Endothelial cell of umbilical vein (primary cell): Measurements from ENCODE around the gene PTGR3. TPM values are rescaled to one million over a fixed set of nuclear protein-coding genes. Genes with fewer than 3 reads are reported as not detected.

ENCODE experiments used
- BruUV-seq: library from RNA; stranded (reverse); fragments of 400-500 nt; replicated peaks from 2 replicates; lab custom pipeline; 2021; lab: Mats Ljungman, UMichigan
- CTCF ChIA-PET: fragments of 300-600, 350-600 bp; sonication (Branson Sonifier 250); formaldehyde crosslinking; loops from one replicate; lab custom pipeline; 2021; ENCODE audit warnings: antibody characterized with exemption, inconsistent platforms; lab: Charles Lee
- POLR2A ChIA-PET: fragments of 300-600, 350-600 bp; sonication (Branson Sonifier 250); formaldehyde crosslinking; loops from one replicate; lab custom pipeline; 2021; ENCODE audit warnings: antibody characterized with exemption, inconsistent platforms; lab: Charles Lee
- DNase-seq: peaks from one replicate; pipeline ENCODE4 v3.0.0-alpha.2; 2011; ENCODE audit warnings: low read depth, low spot score
- FAIRE-seq: peaks from 2 replicates; lab custom pipeline; 2011; peaks lifted over from hg19 to GRCh38; lab: Jason Lieb, UNC
- H2AFZ ChIP-seq: 2 replicates; pipeline ENCODE4 v1.6.0; 2012; ENCODE audit warnings: low read depth, low read length, control low read depth, inconsistent platforms
- H3K27ac ChIP-seq: 2 replicates; pipeline ENCODE4 v1.5.1; 2011; ENCODE audit warnings: low read depth, mild to moderate bottlenecking, control low read depth, low read length, moderate library complexity; ENCODE audit not compliant: insufficient read depth
- H3K27me3 ChIP-seq, 2 experiments: 2 replicates each; pipeline versions ENCODE4 v1.6.0 to v1.6.1; 2011; ENCODE audit warnings: low read length in 2 of 2, mixed read lengths in 1 of 2; ENCODE audit not compliant: control insufficient read depth in 2 of 2, insufficient read depth in 2 of 2
- H3K36me3 ChIP-seq, 2 experiments: 2 replicates in 1 of 2; 3 replicates in 1 of 2; pipeline ENCODE4 v1.5.1; 2011; ENCODE audit warnings: low read length in 2 of 2, mild to moderate bottlenecking in 1 of 2, moderate library complexity in 1 of 2; ENCODE audit not compliant: control insufficient read depth in 2 of 2, insufficient read depth in 2 of 2; ENCODE audit errors: extremely low read depth in 1 of 2
- H3K4me1 ChIP-seq: 3 replicates; pipeline ENCODE4 v1.5.1; 2011; ENCODE audit warnings: mild to moderate bottlenecking, low read length; ENCODE audit not compliant: control insufficient read depth, insufficient read depth; ENCODE audit errors: extremely low read depth
- H3K4me2 ChIP-seq: 2 replicates; pipeline ENCODE4 v1.6.1; 2011; ENCODE audit warnings: low read length, control low read depth, mixed read lengths; ENCODE audit not compliant: insufficient read depth
- H3K4me3 ChIP-seq, 3 experiments: fragments of 200-600 bp in 1 of 3; sonication (generic), shearing (Covaris generic) in 1 of 3; replicated peaks in 1 of 3; 2 replicates each; pipeline ENCODE4 v1.5.1; 2011 to 2016; ENCODE audit warnings: control low read depth in 3 of 3, low read length in 3 of 3, mild to moderate bottlenecking in 2 of 3, inconsistent platforms in 1 of 3, low read depth in 1 of 3, moderate library complexity in 1 of 3; ENCODE audit not compliant: insufficient read depth in 1 of 3
- H3K79me2 ChIP-seq: 2 replicates; pipeline ENCODE4 v1.6.0; 2012; ENCODE audit warnings: low read length, inconsistent platforms; ENCODE audit not compliant: control insufficient read depth, insufficient read depth
- H3K9ac ChIP-seq: replicated peaks from 2 replicates; pipeline ENCODE3; 2011; ENCODE audit warnings: low read length, control low read depth; ENCODE audit not compliant: insufficient read depth; ENCODE audit errors: extremely low read depth
- H3K9me1 ChIP-seq: replicated peaks from 3 replicates; pipeline ENCODE4 v1.6.0; 2011; ENCODE audit warnings: mild to moderate bottlenecking, low read length; ENCODE audit not compliant: control insufficient read depth, insufficient read depth; ENCODE audit errors: extremely low read depth
- H3K9me3 ChIP-seq: replicated peaks from 2 replicates; pipeline ENCODE4 v1.5.1; 2012; ENCODE audit warnings: low read length, inconsistent platforms; ENCODE audit not compliant: control insufficient read depth, insufficient read depth
- H4K20me1 ChIP-seq: replicated peaks from 2 replicates; pipeline ENCODE3; 2011; ENCODE audit warnings: mild to moderate bottlenecking, low read length; ENCODE audit not compliant: control insufficient read depth, insufficient read depth; ENCODE audit errors: extremely low read depth
- EZH2 ChIP-seq: IDR thresholded peaks from 2 replicates; pipeline ENCODE4 v1.6.1; 2012; ENCODE audit warnings: borderline replicate concordance, low read depth, mild to moderate bottlenecking, moderate library complexity, low read length, inconsistent platforms; ENCODE audit not compliant: severe bottlenecking
- FOS ChIP-seq: IDR thresholded peaks from 2 replicates; pipeline ENCODE4 v1.6.1; 2011; ENCODE audit warnings: mild to moderate bottlenecking, low read length, moderate library complexity, borderline replicate concordance; ENCODE audit not compliant: insufficient read depth
- JUN ChIP-seq: IDR thresholded peaks from 2 replicates; pipeline ENCODE4 v1.6.1; 2011; ENCODE audit warnings: borderline replicate concordance, low read depth; ENCODE audit not compliant: insufficient read length, insufficient read depth
- MYC ChIP-seq: IDR thresholded peaks from one replicate; pipeline ENCODE4 v1.6.1; 2011; ENCODE audit warnings: mild to moderate bottlenecking, low read depth, low read length
- POLR2A ChIP-seq: IDR thresholded peaks from 2 replicates; pipeline ENCODE4 v1.6.1; 2012; ENCODE audit warnings: low read depth, mild to moderate bottlenecking, control low read depth, low read length
- POLR2AphosphoS5 ChIP-seq: IDR thresholded peaks from 2 replicates; pipeline ENCODE4 v1.6.1; 2012; ENCODE audit warnings: low read depth, mild to moderate bottlenecking, control low read depth, low read length, moderate library complexity; ENCODE audit not compliant: insufficient read depth
- dilution Hi-C: fragments of 300-500 bp; cut with MboI; formaldehyde crosslinking; loops from one replicate; pipeline ENCODE4 v1.15.0; 2019; ENCODE audit warnings: low sequenced_read_pairs; ENCODE audit not compliant: extremely low pct_ligation_motif_present
- intact Hi-C: fragments of 100-400 bp; cut with micrococcal nuclease; formaldehyde crosslinking; loops from one replicate; pipeline ENCODE4 v1.10.0; 2022
- polyA plus RNA-seq, 4 experiments: library from polyadenylated mRNA; depleted of rRNA in 3 of 4; stranded (reverse) in 3 of 4; unstranded in 1 of 4; fragments of >200 nt; gene quantifications; 2 replicates each; pipeline versions ENCODE4 v1.2.1 to v1.2.3, GENCODE V29; 2011 to 2012; ENCODE audit warnings: missing spikeins in 1 of 4
- total RNA-seq: library from RNA; stranded (reverse); gene quantifications from 2 replicates; pipeline ENCODE4 v1.2.3, GENCODE V29; 2021
- TF ChIP-seq, protein P1 (sequence below), 2 donors: IDR thresholded peaks; 1 replicate in 1 of 2; 2 replicates in 1 of 2; pipeline ENCODE4 v1.5.1; 2011; ENCODE audit warnings: low read length in 2 of 2, mild to moderate bottlenecking in 2 of 2, moderate library complexity in 2 of 2, control low read depth in 1 of 2, inconsistent platforms in 1 of 2, low read depth in 1 of 2; ENCODE audit not compliant: insufficient read depth in 1 of 2; ENCODE audit errors: extremely low read depth in 1 of 2
- TF ChIP-seq, protein P2 (sequence below): IDR thresholded peaks from 2 replicates; pipeline ENCODE4 v1.6.1; 2011; ENCODE audit not compliant: insufficient read depth, insufficient read length

PTGR3 gene
- total and polyA plus RNA-seq, 2 donors (not counting 3 experiments of a cell fraction or from before 2014, with no cell fraction given), result 13.9 to 21.9 TPM

DNA sequence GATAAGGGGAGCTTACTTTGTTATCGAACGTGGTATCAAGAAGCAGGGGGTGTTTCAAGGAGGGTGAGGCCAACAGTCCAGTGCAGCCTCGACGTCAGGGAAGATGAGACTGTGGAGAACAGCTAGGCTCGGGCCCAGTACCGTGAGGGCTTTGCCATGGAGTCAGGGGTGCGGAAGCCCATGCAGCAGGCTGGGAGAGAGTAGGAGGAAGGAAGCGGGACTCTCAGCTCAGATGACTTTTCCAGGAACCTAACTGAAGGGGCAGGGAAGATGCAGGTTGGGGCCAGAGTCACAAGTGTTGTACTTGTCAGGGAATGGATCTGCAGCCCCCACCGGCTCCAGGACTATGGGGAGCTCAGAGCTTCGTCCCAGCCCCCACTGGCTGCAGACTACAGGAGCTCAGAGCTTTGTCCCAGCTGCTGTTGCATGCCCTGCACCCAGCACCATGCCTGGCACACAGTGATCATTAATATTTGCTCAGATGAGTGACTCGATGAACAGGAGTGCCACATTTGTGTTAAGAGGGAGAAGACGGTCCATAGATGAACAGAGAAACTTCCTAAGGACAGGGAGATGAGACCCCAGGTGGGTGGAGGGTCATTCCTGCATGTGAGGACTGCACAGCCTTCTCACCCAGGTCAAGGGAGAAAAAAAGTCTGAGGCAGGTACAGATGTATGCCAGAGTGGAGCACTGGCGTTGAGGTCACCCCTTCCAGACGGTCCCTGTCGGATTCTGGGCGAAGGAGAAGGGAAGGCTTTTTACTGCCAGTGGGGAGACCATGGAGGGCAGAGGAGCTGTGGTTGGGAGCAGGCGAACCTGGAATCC lies 36.4 kb downstream of the PTGR3 start:
- H3K9me1 ChIP-seq, result no peaks in the 10 kb centered on the region
- no peaks in the 10 kb centered on the region for H3K9me3 ChIP-seq
- BruUV-seq, result no TSS peak
- no peak overlapping the region for H3K9ac ChIP-seq
- H3K4me2 ChIP-seq, result no peak overlapping the region
- peaks cover 0 to 2% of the 10 kb centered on the region in 2 experiments for H3K27me3 ChIP-seq
- no peaks in the 10 kb centered on the region for H3K36me3 ChIP-seq
- no peaks in the 10 kb centered on the region for H4K20me1 ChIP-seq
- H3K4me1 ChIP-seq, result no peaks in the 10 kb centered on the region
- DNase-seq, result no peak
- no peak overlapping the region for H2AFZ ChIP-seq
- dilution Hi-C loops, result no loop called here
- FAIRE-seq, result no peak
- no peak for TF ChIP-seq EZH2
- TF ChIP-seq, protein P1, sequence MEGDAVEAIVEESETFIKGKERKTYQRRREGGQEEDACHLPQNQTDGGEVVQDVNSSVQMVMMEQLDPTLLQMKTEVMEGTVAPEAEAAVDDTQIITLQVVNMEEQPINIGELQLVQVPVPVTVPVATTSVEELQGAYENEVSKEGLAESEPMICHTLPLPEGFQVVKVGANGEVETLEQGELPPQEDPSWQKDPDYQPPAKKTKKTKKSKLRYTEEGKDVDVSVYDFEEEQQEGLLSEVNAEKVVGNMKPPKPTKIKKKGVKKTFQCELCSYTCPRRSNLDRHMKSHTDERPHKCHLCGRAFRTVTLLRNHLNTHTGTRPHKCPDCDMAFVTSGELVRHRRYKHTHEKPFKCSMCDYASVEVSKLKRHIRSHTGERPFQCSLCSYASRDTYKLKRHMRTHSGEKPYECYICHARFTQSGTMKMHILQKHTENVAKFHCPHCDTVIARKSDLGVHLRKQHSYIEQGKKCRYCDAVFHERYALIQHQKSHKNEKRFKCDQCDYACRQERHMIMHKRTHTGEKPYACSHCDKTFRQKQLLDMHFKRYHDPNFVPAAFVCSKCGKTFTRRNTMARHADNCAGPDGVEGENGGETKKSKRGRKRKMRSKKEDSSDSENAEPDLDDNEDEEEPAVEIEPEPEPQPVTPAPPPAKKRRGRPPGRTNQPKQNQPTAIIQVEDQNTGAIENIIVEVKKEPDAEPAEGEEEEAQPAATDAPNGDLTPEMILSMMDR (IDR thresholded peaks at IDR 0.05; ENCODE audit: extremely low read depth in 1 of 2, insufficient read depth in 1 of 2, low read depth in 1 of 2, low read length in 2 of 2), result no peak
- TF ChIP-seq POLR2AphosphoS5, result no peak
- TF ChIP-seq, protein P2, sequence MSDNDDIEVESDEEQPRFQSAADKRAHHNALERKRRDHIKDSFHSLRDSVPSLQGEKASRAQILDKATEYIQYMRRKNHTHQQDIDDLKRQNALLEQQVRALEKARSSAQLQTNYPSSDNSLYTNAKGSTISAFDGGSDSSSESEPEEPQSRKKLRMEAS, result no peak
- TF ChIP-seq FOS, result no peak
- no peak for TF ChIP-seq MYC
- no peak for TF ChIP-seq POLR2A
- no peak for TF ChIP-seq JUN
- H3K27ac ChIP-seq, result no peak overlapping the region
- H3K4me3 ChIP-seq, result no peak overlapping the region
- POLR2A ChIA-PET, result interaction anchor here (0.5 kb wide), 1 partner anchor 38 kb away, joined by 4 read pairs; the partner anchor contains the start of gene TSHZ1
- no peaks in the 10 kb centered on the region for H3K79me2 ChIP-seq
- CTCF ChIA-PET, result interaction anchor here (1.0 to 1.7 kb wide), 5 partner anchors 8 to 541 kb away, joined by 3 to 7 read pairs (median 4); no protein-coding TSS in a partner anchor
- intact Hi-C loops, result loop anchor here (5.0 kb wide), 1 partner anchor 305 kb away; no protein-coding TSS in a partner anchor
